Ammon's horn (tissue), 1 donor: ENCODE results near the gene AIP.
"Not testable (repeated sequence)": the region's sequence is repeated elsewhere in the genome, so short reads cannot be mapped to it uniquely, and the experiment has no call there.

Experiments
- DNase-seq: peaks from one replicate; pipeline ENCODE4 v3.0.0-alpha.2; 2016; ENCODE audit warnings: low spot score

Gene AIP

GRCh38 chr11:67449116-67449844, 33.5 kb upstream of the AIP start:
- peak; percentile 53 for DNase-seq

GRCh38 chr11:67450796-67451657, 31.8 kb upstream of the AIP start:
- no peak for DNase-seq

GRCh38 chr11:67451658-67451976, 31.2 kb upstream of the AIP start:
- no peak for DNase-seq

- no peak for DNase-seq
These were observed 30.5 kb upstream of the AIP start, which contains the start of gene GPR152 for GRCh38 chr11:67452141-67452952. Gene GPR152, minus strand, starts transcription at chr11:67452729. Its CDS starts 5 bp downstream, at chr11:67452724.

GRCh38 chr11:67453816-67454732, 28.8 kb upstream of the AIP start:
- DNase-seq = no peak

- DNase-seq = no peak
These were observed 27.8 kb upstream of the AIP start, which contains the start of gene CABP4 for GRCh38 chr11:67455054-67455453. Gene CABP4, plus strand, starts transcription at chr11:67455354. Its CDS starts 70 bp downstream, at chr11:67455424.

- no peak for DNase-seq
These were observed 26.6 kb upstream of the AIP start for GRCh38 chr11:67456068-67456705.

- DNase-seq = no peak
These were observed 25.4 kb upstream of the AIP start for GRCh38 chr11:67457453-67457852.

GRCh38 chr11:67458266-67458665, 24.6 kb upstream of the AIP start:
- DNase-seq = no peak

GRCh38 chr11:67463186-67463585, 19.6 kb upstream of the AIP start:
- DNase-seq = no peak

GRCh38 chr11:67463680-67464410, 19.0 kb upstream of the AIP start:
- no peak for DNase-seq

GRCh38 chr11:67464411-67465188, 18.2 kb upstream of the AIP start:
- peak; percentile 74 for DNase-seq

- no peak for DNase-seq
These were observed 17.7 kb upstream of the AIP start for GRCh38 chr11:67465189-67465510.

GRCh38 chr11:67465530-67465929, 17.3 kb upstream of the AIP start:
- DNase-seq = not testable (repeated sequence)

- DNase-seq = no peak
These were observed 16.5 kb upstream of the AIP start for GRCh38 chr11:67466367-67466766.

GRCh38 chr11:67466962-67467771, 15.7 kb upstream of the AIP start:
- DNase-seq = no peak

GRCh38 chr11:67468056-67468455, 14.8 kb upstream of the AIP start:
- DNase-seq = no peak

GRCh38 chr11:67468456-67468758, 14.4 kb upstream of the AIP start:
- no peak for DNase-seq
